Measurements from ENCODE around the gene CCDC12.

- TF ChIP-seq, protein P1, sequence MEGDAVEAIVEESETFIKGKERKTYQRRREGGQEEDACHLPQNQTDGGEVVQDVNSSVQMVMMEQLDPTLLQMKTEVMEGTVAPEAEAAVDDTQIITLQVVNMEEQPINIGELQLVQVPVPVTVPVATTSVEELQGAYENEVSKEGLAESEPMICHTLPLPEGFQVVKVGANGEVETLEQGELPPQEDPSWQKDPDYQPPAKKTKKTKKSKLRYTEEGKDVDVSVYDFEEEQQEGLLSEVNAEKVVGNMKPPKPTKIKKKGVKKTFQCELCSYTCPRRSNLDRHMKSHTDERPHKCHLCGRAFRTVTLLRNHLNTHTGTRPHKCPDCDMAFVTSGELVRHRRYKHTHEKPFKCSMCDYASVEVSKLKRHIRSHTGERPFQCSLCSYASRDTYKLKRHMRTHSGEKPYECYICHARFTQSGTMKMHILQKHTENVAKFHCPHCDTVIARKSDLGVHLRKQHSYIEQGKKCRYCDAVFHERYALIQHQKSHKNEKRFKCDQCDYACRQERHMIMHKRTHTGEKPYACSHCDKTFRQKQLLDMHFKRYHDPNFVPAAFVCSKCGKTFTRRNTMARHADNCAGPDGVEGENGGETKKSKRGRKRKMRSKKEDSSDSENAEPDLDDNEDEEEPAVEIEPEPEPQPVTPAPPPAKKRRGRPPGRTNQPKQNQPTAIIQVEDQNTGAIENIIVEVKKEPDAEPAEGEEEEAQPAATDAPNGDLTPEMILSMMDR (IDR thresholded peaks at IDR 0.05) = no peak
- no peak for TF ChIP-seq POLR2A (IDR thresholded peaks at IDR 0.05)
Observed at GRCh38 chr3:46876313-46877300, 99.9 kb downstream of the CCDC12 start.
